Esophagus squamous epithelium (tissue), 5 donors: ENCODE results near the gene NOS1. TPM values are rescaled to one million over a fixed set of nuclear protein-coding genes. Genes with fewer than 3 reads are reported as not detected.

Experiments
- DNase-seq: peaks from one replicate; lab custom pipeline; 2025; lab: John Stamatoyannopoulos, UW
- H3K27ac ChIP-seq, 4 donors: fragments of 200-600 bp; sonication (generic); one replicate each; pipeline ENCODE4 v1.5.1; 2016 to 2019; ENCODE audit warnings: mild to moderate bottlenecking in 1 of 4
- H3K27me3 ChIP-seq, 4 donors: fragments of 200-600 bp; sonication (generic); 1 replicate in 3 of 4; 2 replicates in 1 of 4; pipeline versions ENCODE4 v1.5.1 to v1.6.0; 2017 to 2021; ENCODE audit warnings: antibody characterized with exemption in 1 of 4
- H3K36me3 ChIP-seq, 3 donors: fragments of 200-600 bp; sonication (generic); one replicate each; pipeline ENCODE4 v1.5.1; 2016 to 2019
- H3K4me1 ChIP-seq, 3 donors: fragments of 200-600 bp; sonication (generic); one replicate each; pipeline ENCODE4 v1.5.1; 2017 to 2019
- H3K4me3 ChIP-seq, 4 donors: fragments of 200-600 bp; sonication (generic); 1 replicate in 3 of 4; 2 replicates in 1 of 4; pipeline ENCODE4 v1.5.1; 2016 to 2019; ENCODE audit warnings: mild to moderate bottlenecking in 2 of 4, moderate library complexity in 1 of 4
- H3K9me3 ChIP-seq, 3 donors: fragments of 200-600 bp; sonication (generic); one replicate each; pipeline ENCODE4 v1.5.1; 2016 to 2019
- CTCF ChIP-seq, 6 experiments: fragments of 450-650 bp in 4 of 6; fragments of 200-600 bp in 2 of 6; sonication (generic) in 2 of 6; IDR thresholded peaks; one replicate each; pipeline ENCODE4 v1.5.1; 2016 to 2019; ENCODE audit warnings: antibody characterized with exemption in 6 of 6, mild to moderate bottlenecking in 4 of 6, moderate library complexity in 4 of 6
- POLR2A ChIP-seq, 4 donors: fragments of 450-650 bp; IDR thresholded peaks; one replicate each; pipeline ENCODE4 v1.6.1; 2017; ENCODE audit warnings: antibody characterized with exemption in 4 of 4, mild to moderate bottlenecking in 4 of 4, moderate library complexity in 3 of 4
- WGBS, 2 donors: methylation state at CpG; one replicate each; pipeline ENCODE4 v1.1.5; 2018; 5-methylcytosine and 5-hydroxymethylcytosine counted together
- intact Hi-C: fragments of 100-400 bp; cut with DNase I; formaldehyde crosslinking; loops from one replicate; pipeline ENCODE4 v1.15.0; 2022
- total RNA-seq, 4 donors: library from RNA; depleted of rRNA; stranded (reverse); fragments of >200 nt; gene quantifications; one replicate each; pipeline ENCODE4 v1.1.0, GENCODE V29; 2016
- donor health status: DM: yes; HTN: yes; CAD: no.

The NOS1 gene
- total RNA-seq, 4 donors from 2014 or later, result 0.49 to 1.9 (median 1.5) TPM

DNA sequence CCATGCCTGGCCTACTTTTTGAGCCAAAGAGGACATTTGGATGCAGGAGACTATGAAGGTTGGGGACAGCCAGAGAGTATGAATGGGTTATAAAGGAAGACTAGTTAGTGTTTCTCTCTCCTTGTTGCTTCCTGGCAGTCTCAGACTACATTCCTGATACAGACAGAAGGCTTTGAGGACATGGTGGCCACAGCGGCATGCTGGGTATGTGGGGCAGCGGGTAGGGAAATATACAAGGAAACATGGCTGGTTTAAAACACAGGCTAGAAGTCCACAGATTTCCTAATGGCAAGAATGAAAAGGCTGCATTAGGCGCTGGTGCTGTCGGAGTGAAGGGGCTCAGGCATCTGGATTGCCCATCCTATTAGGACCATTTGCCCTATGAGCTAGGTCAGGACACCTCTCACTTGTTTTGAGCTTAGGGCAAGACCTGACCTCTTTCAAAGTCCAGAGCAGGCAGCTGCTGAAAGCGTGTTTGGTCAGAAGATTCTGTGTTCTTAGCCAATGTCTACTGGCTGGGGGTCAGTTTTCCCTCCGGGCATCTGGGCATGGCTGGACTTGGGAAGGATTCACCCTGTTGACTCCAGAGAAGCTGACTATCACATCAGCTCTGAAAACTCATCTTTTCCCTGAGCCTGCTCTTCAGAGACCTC is 151.0 kb downstream of the NOS1 start:
- intact Hi-C loops, result loop anchor here (5.0 kb wide), 1 partner anchor 627 kb away; no protein-coding TSS in a partner anchor
- Histone ChIP-seq H3K9me3 (no peaks in the 10 kb centered on the region), H3K4me1 (peaks cover 0 to 6% (median 0%) of the 10 kb centered on the region in 3 donors), H3K36me3 (no peaks in the 10 kb centered on the region), H3K4me3 (no peak overlapping the region), H3K27ac (no peak overlapping the region), H3K27me3 (peaks cover 0 to 57% (median 0%) of the 10 kb centered on the region in 4 donors)
- TF ChIP-seq CTCF (IDR thresholded peaks at IDR 0.05) (no peak), POLR2A (IDR thresholded peaks at IDR 0.05) (no peak)
- WGBS, 2 donors, result 81 to 84% methylated on average over 5 to 6 of the region's 6 CpGs
- no peak for DNase-seq

DNA sequence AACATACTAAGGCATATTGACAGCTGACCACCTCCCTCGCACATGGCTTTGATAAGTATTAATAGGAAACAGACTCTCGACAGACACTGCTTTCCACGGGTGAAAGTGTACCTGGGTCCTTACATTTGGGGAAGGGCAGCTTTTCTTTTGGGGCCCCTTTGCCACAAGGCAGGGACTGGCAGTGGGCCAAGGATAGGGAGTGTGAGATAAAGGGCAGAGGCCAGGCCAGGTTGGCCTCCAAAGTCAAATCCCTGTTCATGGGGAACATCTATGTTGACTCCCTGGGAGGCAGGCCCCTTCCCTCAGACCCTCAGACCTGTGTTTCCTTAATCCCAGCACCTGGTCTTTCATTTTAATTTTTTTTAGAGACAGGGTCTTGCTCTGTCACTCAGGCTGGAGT is 151.8 kb downstream of the NOS1 start:
- Histone ChIP-seq H3K4me3 (no peak overlapping the region), H3K27ac (no peak overlapping the region), H3K9me3 (no peaks in the 10 kb centered on the region), H3K4me1 (peaks cover 0 to 6% (median 0%) of the 10 kb centered on the region in 3 donors), H3K36me3 (no peaks in the 10 kb centered on the region), H3K27me3 (peaks cover 0 to 53% (median 0%) of the 10 kb centered on the region in 4 donors)
- WGBS, 2 donors, result 73 to 85% methylated on average over 3 of the region's 3 CpGs
- DNase-seq, result no peak
- intact Hi-C loops, result loop anchor here (5.0 kb wide), 1 partner anchor 628 kb away; no protein-coding TSS in a partner anchor
- TF ChIP-seq CTCF (IDR thresholded peaks at IDR 0.05) (no peak), POLR2A (IDR thresholded peaks at IDR 0.05) (no peak)

DNA sequence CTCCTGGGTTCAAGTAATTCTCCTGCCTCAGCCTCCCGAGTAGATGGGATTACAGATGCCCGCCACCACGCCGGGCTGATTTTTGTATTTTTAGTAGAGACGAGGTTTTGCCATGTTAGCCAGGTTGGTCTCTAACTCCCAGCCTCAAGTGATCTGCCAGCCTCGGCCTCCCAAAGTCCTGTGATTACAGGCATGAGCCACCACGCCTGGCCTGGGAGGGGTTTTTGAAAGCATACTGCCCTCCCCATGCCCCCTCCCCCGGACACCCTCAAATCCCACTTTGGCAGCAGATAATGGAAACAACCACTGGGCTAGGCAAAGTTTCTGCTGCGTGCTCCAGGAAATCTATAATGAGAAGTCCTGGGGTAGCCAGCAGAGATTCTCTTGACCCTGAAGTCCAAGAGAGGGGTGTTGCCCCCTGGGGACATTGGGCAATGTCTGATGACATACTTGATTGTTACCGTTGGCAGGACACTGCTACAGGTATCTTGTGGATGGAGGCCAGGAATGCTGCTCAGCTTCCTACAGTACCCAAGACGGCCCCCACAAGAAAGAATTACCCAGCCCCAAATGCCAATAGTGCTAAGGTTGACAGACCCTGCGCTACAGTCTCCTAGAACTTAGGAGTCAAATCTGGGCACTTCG is 152.5 kb downstream of the NOS1 start:
- intact Hi-C loops, result no loop called here

GRCh38 chr12:117208206-117208605 is 153.2 kb downstream of the NOS1 start:
- no peak for DNase-seq
- Histone ChIP-seq H3K27ac (no peak overlapping the region), H3K27me3 (peaks cover 0 to 53% (median 0%) of the 10 kb centered on the region in 4 donors), H3K4me3 (no peak overlapping the region), H3K9me3 (no peaks in the 10 kb centered on the region), H3K4me1 (peaks cover 0 to 5% (median 0%) of the 10 kb centered on the region in 3 donors), H3K36me3 (no peaks in the 10 kb centered on the region)
- no peak for TF ChIP-seq CTCF (IDR thresholded peaks at IDR 0.05)
- TF ChIP-seq POLR2A (IDR thresholded peaks at IDR 0.05), result no peak
- 67 to 89% methylated on average over 10 to 16 of the region's 16 CpGs for WGBS, 2 donors
- intact Hi-C loops, result no loop called here

More for the DNA sequence above, 152.5 kb downstream of the NOS1 start:
- peaks cover 0 to 53% (median 0%) of the 10 kb centered on the region in 4 donors for H3K27me3 ChIP-seq
- no peaks in the 10 kb centered on the region for H3K36me3 ChIP-seq
- DNase-seq, result no peak
- peaks cover 0 to 6% (median 0%) of the 10 kb centered on the region in 3 donors for H3K4me1 ChIP-seq
- H3K4me3 ChIP-seq, result no peak overlapping the region
- TF ChIP-seq POLR2A (IDR thresholded peaks at IDR 0.05) (no peak), CTCF (IDR thresholded peaks at IDR 0.05) (no peak)
- no peak overlapping the region for H3K27ac ChIP-seq
- H3K9me3 ChIP-seq, result no peaks in the 10 kb centered on the region
- 67 to 81% methylated on average over 5 to 7 of the region's 13 CpGs for WGBS, 2 donors

GRCh38 chr12:117207675-117208074 is 153.8 kb downstream of the NOS1 start:
- Histone ChIP-seq H3K9me3 (no peaks in the 10 kb centered on the region), H3K36me3 (no peaks in the 10 kb centered on the region), H3K4me1 (peaks cover 0 to under 1% (median 0%) of the 10 kb centered on the region in 3 donors), H3K4me3 (no peak overlapping the region), H3K27me3 (peaks cover 0 to 53% (median 0%) of the 10 kb centered on the region in 4 donors), H3K27ac (no peak overlapping the region)
- DNase-seq, result no peak
- intact Hi-C loops, result no loop called here
- TF ChIP-seq POLR2A (IDR thresholded peaks at IDR 0.05) (no peak), CTCF (IDR thresholded peaks at IDR 0.05) (no peak)
- WGBS, 2 donors, result 70 to 83% methylated on average over 2 of the region's 2 CpGs
